Panc1 (cell line): Measurements from ENCODE around the gene ELMO1. TPM values are rescaled to one million over a fixed set of nuclear protein-coding genes. Genes with fewer than 3 reads are reported as not detected.

Experiments used
- ATAC-seq: fragments of 200-7000 bp; cut with Tn5 transposase; 2 replicates; pipeline ENCODE4 v1.9.1; 2020; ENCODE audit warnings: mild to moderate bottlenecking, moderate library complexity
- BruUV-seq: library from RNA; stranded (reverse); fragments of 400-500 nt; replicated peaks from 2 replicates; lab custom pipeline; 2021; lab: Mats Ljungman, UMichigan
- CTCF ChIA-PET: fragments of 300-600 bp; sonication (Branson Sonifier 250); formaldehyde crosslinking; loops from one replicate; lab custom pipeline; 2022; ENCODE audit warnings: antibody characterized with exemption; lab: Charles Lee
- POLR2A ChIA-PET: fragments of 300-600 bp; sonication (Branson Sonifier 250); formaldehyde crosslinking; loops from one replicate; lab custom pipeline; 2022; ENCODE audit warnings: antibody characterized with exemption; lab: Charles Lee
- DNase-seq: peaks from one replicate; pipeline ENCODE4 v3.0.0-alpha.2; 2010; ENCODE audit warnings: low read depth, low spot score
- H3K27ac ChIP-seq: 2 replicates; pipeline ENCODE4 v1.5.1; 2011; ENCODE audit warnings: mild to moderate bottlenecking, low read length, inconsistent platforms
- H3K27me3 ChIP-seq: fragments of 200-500 bp; sonication (Bioruptor generic); 2 replicates; pipeline ENCODE4 v1.6.0; 2014; ENCODE audit warnings: low read length, inconsistent platforms; ENCODE audit not compliant: control insufficient read depth, insufficient read depth
- H3K36me3 ChIP-seq: fragments of 200-500 bp; sonication (Bioruptor generic); 2 replicates; pipeline ENCODE4 v1.5.1; 2014; ENCODE audit warnings: inconsistent platforms, mild to moderate bottlenecking, low read length, moderate library complexity; ENCODE audit not compliant: control insufficient read depth, insufficient read depth
- H3K4me1 ChIP-seq: 2 replicates; pipeline ENCODE4 v1.5.1; 2011; ENCODE audit warnings: inconsistent platforms, mild to moderate bottlenecking, low read length, moderate library complexity; ENCODE audit not compliant: control insufficient read depth, insufficient read depth
- H3K4me3 ChIP-seq, 2 experiments: 2 replicates each; pipeline ENCODE4 v1.5.1; 2011 to 2012; ENCODE audit warnings: low read depth in 2 of 2, low read length in 2 of 2, mild to moderate bottlenecking in 2 of 2, inconsistent platforms in 1 of 2, moderate library complexity in 1 of 2
- H3K9me3 ChIP-seq: fragments of 200-500 bp; sonication (Bioruptor generic); 2 replicates; pipeline ENCODE4 v1.5.1; 2014; ENCODE audit warnings: low read depth, mild to moderate bottlenecking, inconsistent platforms, low read length, moderate library complexity; ENCODE audit not compliant: control insufficient read depth, insufficient read depth
- CTCF ChIP-seq: fragments of 450-650 bp; IDR thresholded peaks from 2 replicates; pipeline ENCODE4 v1.5.1; 2017; ENCODE audit warnings: mild to moderate bottlenecking
- POLR2AphosphoS5 ChIP-seq: IDR thresholded peaks from 2 replicates; pipeline ENCODE4 v1.6.1; 2012; ENCODE audit warnings: mild to moderate bottlenecking, low read depth, low read length, moderate library complexity
- SIN3A ChIP-seq: IDR thresholded peaks from 2 replicates; pipeline ENCODE4 v1.6.1; 2012; ENCODE audit warnings: low read depth, mild to moderate bottlenecking, low read length, moderate library complexity, borderline replicate concordance; ENCODE audit not compliant: insufficient read depth
- TCF7L2 ChIP-seq: IDR thresholded peaks from 2 replicates; pipeline ENCODE4 v1.6.1; 2011; ENCODE audit warnings: mild to moderate bottlenecking, low read depth, low read length, inconsistent platforms
- in situ Hi-C: cut with HindIII; loops from 2 replicates; pipeline ENCODE4 v1.10.0; 2016; ENCODE audit warnings: low sequenced_read_pairs, low pct_unique_long_range_greater_than_20kb
- intact Hi-C: fragments of 100-400 bp; cut with micrococcal nuclease; formaldehyde crosslinking; loops from one replicate; pipeline ENCODE4 v1.10.0; 2022; ENCODE audit not compliant: unreplicated experiment
- total RNA-seq: library from RNA; stranded (reverse); gene quantifications from one replicate; pipeline ENCODE4 v1.2.1, GENCODE V29; 2021; ENCODE audit not compliant: unreplicated experiment
- TF ChIP-seq, protein P1 (sequence below), 2 experiments: IDR thresholded peaks; 2 replicates each; pipeline ENCODE4 v1.6.1; 2011 to 2012; ENCODE audit warnings: low read depth in 2 of 2, control low read depth in 1 of 2, low read length in 1 of 2, mild to moderate bottlenecking in 1 of 2, moderate library complexity in 1 of 2; ENCODE audit not compliant: insufficient read depth in 1 of 2

Gene ELMO1
- total RNA-seq, 1 experiment from 2014 or later: 0.80 TPM

DNA sequence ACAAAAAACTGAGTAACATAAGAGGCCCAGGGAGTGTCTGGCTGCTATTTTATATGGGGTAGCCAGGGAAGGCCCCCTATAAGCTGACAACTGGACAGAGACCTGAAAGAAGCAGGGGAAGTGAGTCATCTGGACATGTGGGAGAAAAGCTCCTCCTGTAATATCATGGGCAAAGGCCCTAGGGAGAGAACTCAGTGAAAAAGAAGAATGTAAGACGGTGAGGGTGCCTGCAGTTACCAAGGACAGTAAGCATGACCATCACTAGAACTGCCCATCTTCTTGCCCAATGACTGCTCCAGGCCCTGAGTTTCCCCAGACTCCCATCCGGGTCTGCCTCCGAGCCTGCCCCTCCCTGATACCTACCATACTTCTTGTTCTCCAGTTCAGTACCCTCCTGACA is 2.3 kb downstream of the ELMO1 start:
- BruUV-seq: no TSS peak
- H3K27me3 ChIP-seq: peaks cover 3% of the 10 kb centered on the region; the same call in 1 of the 2 replicates
- intact Hi-C loops: no loop called here
- H3K36me3 ChIP-seq: no peaks in the 10 kb centered on the region
- H3K9me3 ChIP-seq: no peaks in the 10 kb centered on the region
- ChIA-PET POLR2A (no interaction called here), CTCF (no interaction called here)
- H3K4me3 ChIP-seq: no peak overlapping the region
- ATAC-seq (no peak), DNase-seq (no peak)
- no peak overlapping the region for H3K27ac ChIP-seq
- H3K4me1 ChIP-seq: no peaks in the 10 kb centered on the region
- in situ Hi-C loops: no loop called here
- TF ChIP-seq, protein P1, sequence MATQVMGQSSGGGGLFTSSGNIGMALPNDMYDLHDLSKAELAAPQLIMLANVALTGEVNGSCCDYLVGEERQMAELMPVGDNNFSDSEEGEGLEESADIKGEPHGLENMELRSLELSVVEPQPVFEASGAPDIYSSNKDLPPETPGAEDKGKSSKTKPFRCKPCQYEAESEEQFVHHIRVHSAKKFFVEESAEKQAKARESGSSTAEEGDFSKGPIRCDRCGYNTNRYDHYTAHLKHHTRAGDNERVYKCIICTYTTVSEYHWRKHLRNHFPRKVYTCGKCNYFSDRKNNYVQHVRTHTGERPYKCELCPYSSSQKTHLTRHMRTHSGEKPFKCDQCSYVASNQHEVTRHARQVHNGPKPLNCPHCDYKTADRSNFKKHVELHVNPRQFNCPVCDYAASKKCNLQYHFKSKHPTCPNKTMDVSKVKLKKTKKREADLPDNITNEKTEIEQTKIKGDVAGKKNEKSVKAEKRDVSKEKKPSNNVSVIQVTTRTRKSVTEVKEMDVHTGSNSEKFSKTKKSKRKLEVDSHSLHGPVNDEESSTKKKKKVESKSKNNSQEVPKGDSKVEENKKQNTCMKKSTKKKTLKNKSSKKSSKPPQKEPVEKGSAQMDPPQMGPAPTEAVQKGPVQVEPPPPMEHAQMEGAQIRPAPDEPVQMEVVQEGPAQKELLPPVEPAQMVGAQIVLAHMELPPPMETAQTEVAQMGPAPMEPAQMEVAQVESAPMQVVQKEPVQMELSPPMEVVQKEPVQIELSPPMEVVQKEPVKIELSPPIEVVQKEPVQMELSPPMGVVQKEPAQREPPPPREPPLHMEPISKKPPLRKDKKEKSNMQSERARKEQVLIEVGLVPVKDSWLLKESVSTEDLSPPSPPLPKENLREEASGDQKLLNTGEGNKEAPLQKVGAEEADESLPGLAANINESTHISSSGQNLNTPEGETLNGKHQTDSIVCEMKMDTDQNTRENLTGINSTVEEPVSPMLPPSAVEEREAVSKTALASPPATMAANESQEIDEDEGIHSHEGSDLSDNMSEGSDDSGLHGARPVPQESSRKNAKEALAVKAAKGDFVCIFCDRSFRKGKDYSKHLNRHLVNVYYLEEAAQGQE (IDR thresholded peaks at IDR 0.05; ENCODE audit: insufficient read depth in 1 of 2, low read depth in 2 of 2, low read length in 1 of 2): no peak
- TF ChIP-seq POLR2AphosphoS5 (no peak), SIN3A (no peak)

- Histone ChIP-seq H3K27me3 (peaks cover 3% of the 10 kb centered on the region; the same call in 1 of the 2 replicates), H3K4me1 (no peaks in the 10 kb centered on the region), H3K27ac (no peak overlapping the region), H3K9me3 (no peaks in the 10 kb centered on the region), H3K36me3 (no peaks in the 10 kb centered on the region), H3K4me3 (no peak overlapping the region)
- POLR2A ChIA-PET: no interaction called here
- TF ChIP-seq SIN3A (no peak), POLR2AphosphoS5 (no peak), TCF7L2 (no peak), CTCF (no peak)
- TF ChIP-seq, protein P1 (IDR thresholded peaks at IDR 0.05; ENCODE audit: insufficient read depth in 1 of 2, low read depth in 2 of 2, low read length in 1 of 2): no peak
- in situ Hi-C loops: no loop called here
- no TSS peak for BruUV-seq
- CTCF ChIA-PET: no interaction called here
- ATAC-seq (no peak), DNase-seq (no peak)
- intact Hi-C loops: no loop called here
These were observed 2.9 kb downstream of the ELMO1 start for GRCh38 chr7:37445790-37446189.
